Neural crest cell (in vitro differentiated cells): ENCODE data around the gene CCL8. TPM values are rescaled to one million over a fixed set of nuclear protein-coding genes. Genes with fewer than 3 reads are reported as not detected.

ENCODE experiments used
- DNase-seq: peaks from one replicate; pipeline ENCODE4 v3.0.0; 2021; ENCODE audit warnings: low read depth, mixed read lengths, low spot score
- H3K27ac Mint-ChIP-seq: one replicate; pipeline ENCODE4 v1.8.0; 2021; ENCODE audit warnings: mild to moderate bottlenecking, mixed read lengths; ENCODE audit not compliant: unreplicated experiment
- H3K27me3 Mint-ChIP-seq: 2 replicates; pipeline ENCODE4 v1.8.0; 2021; ENCODE audit warnings: low read depth, mild to moderate bottlenecking, mixed read lengths
- H3K36me3 Mint-ChIP-seq: 2 replicates; pipeline ENCODE4 v1.8.0; 2021; ENCODE audit warnings: low read depth, mild to moderate bottlenecking, mixed read lengths
- H3K4me1 Mint-ChIP-seq: 2 replicates; pipeline ENCODE4 v1.8.0; 2021; ENCODE audit warnings: mixed read lengths
- H3K4me3 Mint-ChIP-seq: one replicate; pipeline ENCODE4 v1.8.0; 2021; ENCODE audit warnings: mild to moderate bottlenecking, mixed read lengths
- H3K9me3 Mint-ChIP-seq: 2 replicates; pipeline ENCODE4 v1.8.0; 2021; ENCODE audit warnings: mixed read lengths
- CTCF ChIP-seq: fragments of 200-600 bp; sonication (generic); conservative IDR thresholded peaks from 2 replicates; pipeline ENCODE4 v1.5.0; 2021; ENCODE audit warnings: antibody characterized with exemption, mild to moderate bottlenecking
- total RNA-seq: library from RNA; stranded (reverse); gene quantifications from 2 replicates; pipeline ENCODE4 v1.2.1, GENCODE V29; 2021

The CCL8 gene
- total RNA-seq, 1 donor from 2014 or later = not detected

GRCh38 chr17:34299956-34300577, 19.2 kb upstream of the CCL8 start:
- Mint-ChIP-seq H3K27ac (no peak overlapping the region), H3K4me1 (peaks cover 6% of the 10 kb centered on the region), H3K4me3 (no peak overlapping the region), H3K36me3 (no peaks in the 10 kb centered on the region), H3K9me3 (no peaks in the 10 kb centered on the region), H3K27me3 (peaks cover 14% of the 10 kb centered on the region)
- no peak for DNase-seq
- no peak for TF ChIP-seq CTCF

GRCh38 chr17:34300652-34301370, 18.4 kb upstream of the CCL8 start:
- H3K4me1 Mint-ChIP-seq = peaks cover 6% of the 10 kb centered on the region
- H3K27me3 Mint-ChIP-seq = peaks cover 16% of the 10 kb centered on the region
- H3K4me3 Mint-ChIP-seq = no peak overlapping the region
- no peak for DNase-seq
- H3K27ac Mint-ChIP-seq = no peak overlapping the region
- no peaks in the 10 kb centered on the region for H3K36me3 Mint-ChIP-seq
- TF ChIP-seq CTCF = no peak
- no peaks in the 10 kb centered on the region for H3K9me3 Mint-ChIP-seq

- Mint-ChIP-seq H3K27me3 (peaks cover 18% of the 10 kb centered on the region), H3K27ac (no peak overlapping the region), H3K36me3 (no peaks in the 10 kb centered on the region), H3K9me3 (no peaks in the 10 kb centered on the region), H3K4me1 (peaks cover 6% of the 10 kb centered on the region), H3K4me3 (no peak overlapping the region)
- DNase-seq = no peak
- TF ChIP-seq CTCF = no peak
These were observed 17.2 kb upstream of the CCL8 start for GRCh38 chr17:34301986-34302385.

- Mint-ChIP-seq H3K36me3 (no peaks in the 10 kb centered on the region), H3K27ac (no peak overlapping the region), H3K27me3 (peaks cover 23% of the 10 kb centered on the region), H3K4me1 (peaks cover 6% of the 10 kb centered on the region), H3K4me3 (no peak overlapping the region), H3K9me3 (no peaks in the 10 kb centered on the region)
- DNase-seq = no peak
- TF ChIP-seq CTCF = no peak
These were observed 16.6 kb upstream of the CCL8 start for GRCh38 chr17:34302636-34303035.

- H3K9me3 Mint-ChIP-seq = no peaks in the 10 kb centered on the region
- TF ChIP-seq CTCF = no peak
These were observed 15.6 kb upstream of the CCL8 start for GRCh38 chr17:34303606-34304005.

More at GRCh38 chr17:34303606-34304005, 15.6 kb upstream of the CCL8 start:
- H3K36me3 Mint-ChIP-seq = no peaks in the 10 kb centered on the region
- DNase-seq = no peak
- peaks cover under 1% of the 10 kb centered on the region for H3K4me1 Mint-ChIP-seq
- no peak overlapping the region for H3K4me3 Mint-ChIP-seq
- no peak overlapping the region for H3K27ac Mint-ChIP-seq
- peaks cover 25% of the 10 kb centered on the region for H3K27me3 Mint-ChIP-seq
